AG09319 (cell line): Measurements from ENCODE around the gene TFAM.

Experiments used
- DNase-seq: peaks from one replicate; pipeline ENCODE4 v3.0.0-alpha.2; 2010; ENCODE audit warnings: low read depth; ENCODE audit errors: extremely low read depth
- TF ChIP-seq, protein P1 (sequence below): IDR thresholded peaks from 2 replicates; pipeline ENCODE4 v1.5.1; 2011; ENCODE audit warnings: low read depth, mild to moderate bottlenecking, inconsistent platforms, low read length, moderate library complexity

The TFAM gene

DNA sequence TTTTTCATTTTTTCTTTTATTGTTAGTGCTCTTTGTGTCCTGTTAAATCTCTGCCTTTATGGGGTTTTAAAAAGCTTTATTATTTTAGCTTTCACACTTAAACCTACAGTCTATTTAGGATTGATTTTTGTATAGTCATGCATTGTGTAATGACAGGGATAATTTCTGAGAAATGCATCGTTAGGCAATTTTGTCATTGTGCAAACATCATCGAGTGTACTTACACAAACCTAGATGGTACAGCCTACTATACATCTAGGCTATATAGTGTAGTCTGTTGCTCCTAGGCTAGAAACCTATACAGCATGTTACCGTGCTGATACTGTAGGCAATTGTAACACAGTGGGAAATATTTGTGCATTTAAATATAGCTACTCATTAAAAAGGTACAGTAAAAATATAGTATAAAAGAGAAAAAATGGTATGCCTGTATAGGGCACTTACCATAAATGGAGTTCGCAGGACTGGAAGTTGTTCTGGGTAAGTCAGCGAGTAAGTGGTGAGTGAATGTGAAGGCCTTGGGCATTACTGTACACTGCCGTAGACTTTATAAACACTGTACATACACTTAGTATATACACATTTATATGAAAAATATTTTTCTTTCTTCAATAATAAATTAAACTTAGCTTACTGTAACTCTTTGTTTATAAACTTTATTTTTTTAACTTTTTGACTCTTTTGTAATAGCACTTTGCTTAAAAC, 34.4 kb upstream of the TFAM start:
- TF ChIP-seq, protein P1, sequence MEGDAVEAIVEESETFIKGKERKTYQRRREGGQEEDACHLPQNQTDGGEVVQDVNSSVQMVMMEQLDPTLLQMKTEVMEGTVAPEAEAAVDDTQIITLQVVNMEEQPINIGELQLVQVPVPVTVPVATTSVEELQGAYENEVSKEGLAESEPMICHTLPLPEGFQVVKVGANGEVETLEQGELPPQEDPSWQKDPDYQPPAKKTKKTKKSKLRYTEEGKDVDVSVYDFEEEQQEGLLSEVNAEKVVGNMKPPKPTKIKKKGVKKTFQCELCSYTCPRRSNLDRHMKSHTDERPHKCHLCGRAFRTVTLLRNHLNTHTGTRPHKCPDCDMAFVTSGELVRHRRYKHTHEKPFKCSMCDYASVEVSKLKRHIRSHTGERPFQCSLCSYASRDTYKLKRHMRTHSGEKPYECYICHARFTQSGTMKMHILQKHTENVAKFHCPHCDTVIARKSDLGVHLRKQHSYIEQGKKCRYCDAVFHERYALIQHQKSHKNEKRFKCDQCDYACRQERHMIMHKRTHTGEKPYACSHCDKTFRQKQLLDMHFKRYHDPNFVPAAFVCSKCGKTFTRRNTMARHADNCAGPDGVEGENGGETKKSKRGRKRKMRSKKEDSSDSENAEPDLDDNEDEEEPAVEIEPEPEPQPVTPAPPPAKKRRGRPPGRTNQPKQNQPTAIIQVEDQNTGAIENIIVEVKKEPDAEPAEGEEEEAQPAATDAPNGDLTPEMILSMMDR = no peak
- no peak for DNase-seq

DNA sequence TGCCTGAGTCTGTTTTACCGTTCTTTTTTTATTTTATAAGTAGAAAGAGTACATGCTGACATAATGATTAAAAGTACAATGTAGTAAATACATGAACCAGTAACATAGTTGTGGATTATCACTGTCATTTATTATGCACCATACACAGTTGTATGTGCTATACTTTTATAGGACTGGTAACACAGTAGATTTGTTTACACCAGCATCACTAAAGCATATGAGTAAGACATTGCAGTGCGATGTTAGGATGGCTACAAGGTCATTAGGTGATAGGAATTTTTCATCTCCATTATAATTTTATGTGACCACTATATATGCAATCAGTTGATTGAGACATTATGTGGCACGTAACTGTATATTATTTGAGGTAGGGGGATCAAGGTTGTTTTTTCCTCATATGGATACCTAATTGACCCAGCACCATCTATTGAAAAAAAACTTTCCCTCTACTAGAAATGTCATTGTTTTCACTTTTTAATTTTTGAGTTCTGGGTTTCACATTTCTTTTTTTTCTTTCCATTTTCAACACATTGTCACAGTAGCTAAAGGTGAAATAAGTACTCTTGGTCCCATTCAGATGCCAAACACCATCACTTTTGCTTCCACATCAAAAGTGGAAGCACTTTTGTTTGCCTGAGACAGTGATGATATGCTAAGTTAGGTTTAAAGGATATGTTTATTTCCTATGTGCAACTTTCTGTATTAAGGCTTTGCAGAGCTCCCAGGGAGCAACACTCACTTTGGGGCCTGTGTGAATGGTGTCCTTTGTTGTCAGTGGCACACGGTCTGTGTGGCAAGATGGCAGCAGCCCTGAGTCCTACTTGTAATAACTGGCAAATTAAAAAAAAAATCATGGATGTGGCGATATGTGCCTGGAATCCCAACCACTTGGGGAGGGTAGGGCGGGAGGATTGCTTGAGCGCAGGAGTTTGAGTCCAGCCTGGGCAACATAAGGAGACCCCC, 33.3 kb upstream of the TFAM start:
- TF ChIP-seq, protein P1 = no peak

DNA sequence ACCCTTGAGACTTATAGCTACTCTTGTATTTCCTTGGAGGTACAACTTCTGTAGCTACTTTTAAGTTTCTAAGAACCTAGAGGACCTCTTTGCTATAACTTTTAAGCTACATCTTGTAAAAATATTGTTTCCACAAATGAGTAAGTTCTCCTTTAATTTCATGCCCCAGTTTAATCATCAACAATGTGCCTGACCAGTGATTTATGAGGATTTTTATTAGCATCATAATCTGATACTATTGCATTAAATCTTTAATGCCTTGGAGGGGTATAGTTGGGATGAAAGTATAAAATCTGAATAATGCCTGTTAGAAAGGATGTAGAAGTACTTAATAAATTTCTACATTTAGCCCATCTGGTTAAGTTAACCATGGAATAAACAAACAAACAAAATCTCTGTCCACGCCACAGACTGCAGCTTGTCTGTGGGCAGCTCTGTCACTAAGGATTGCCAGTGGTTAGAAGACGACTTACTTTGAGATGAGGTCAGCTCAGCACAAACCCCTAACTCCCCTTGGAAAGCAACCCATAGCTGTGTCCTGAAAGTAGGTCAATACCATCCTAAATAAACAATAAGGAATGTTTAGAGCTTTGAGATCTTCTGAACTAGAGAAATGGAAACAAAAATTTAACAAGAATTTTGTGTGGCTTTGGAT, 32.1 kb upstream of the TFAM start:
- no peak for DNase-seq
- TF ChIP-seq, protein P1 = no peak

More for the DNA sequence above, 33.3 kb upstream of the TFAM start:
- no peak for DNase-seq

DNA sequence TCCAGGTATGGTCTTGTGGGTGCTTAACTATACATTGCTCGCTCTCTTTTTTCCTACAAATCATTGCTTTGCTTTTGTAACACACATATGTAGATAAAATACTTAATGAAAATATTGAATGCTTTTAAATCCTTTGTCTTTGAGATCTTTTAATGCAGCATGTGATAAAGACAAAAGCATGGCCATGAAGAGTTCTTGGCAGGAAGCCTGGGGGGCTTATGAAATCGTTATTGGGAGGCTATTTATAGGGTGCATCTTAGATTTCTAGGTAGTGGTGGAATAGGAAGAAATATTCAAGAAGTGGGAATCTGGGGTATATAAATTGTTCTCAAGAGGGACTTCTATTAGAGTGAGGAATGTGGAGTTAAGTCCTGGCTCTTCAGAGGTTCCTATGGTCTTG, 28.5 kb upstream of the TFAM start:
- TF ChIP-seq, protein P1 = no peak
- DNase-seq = no peak

DNA sequence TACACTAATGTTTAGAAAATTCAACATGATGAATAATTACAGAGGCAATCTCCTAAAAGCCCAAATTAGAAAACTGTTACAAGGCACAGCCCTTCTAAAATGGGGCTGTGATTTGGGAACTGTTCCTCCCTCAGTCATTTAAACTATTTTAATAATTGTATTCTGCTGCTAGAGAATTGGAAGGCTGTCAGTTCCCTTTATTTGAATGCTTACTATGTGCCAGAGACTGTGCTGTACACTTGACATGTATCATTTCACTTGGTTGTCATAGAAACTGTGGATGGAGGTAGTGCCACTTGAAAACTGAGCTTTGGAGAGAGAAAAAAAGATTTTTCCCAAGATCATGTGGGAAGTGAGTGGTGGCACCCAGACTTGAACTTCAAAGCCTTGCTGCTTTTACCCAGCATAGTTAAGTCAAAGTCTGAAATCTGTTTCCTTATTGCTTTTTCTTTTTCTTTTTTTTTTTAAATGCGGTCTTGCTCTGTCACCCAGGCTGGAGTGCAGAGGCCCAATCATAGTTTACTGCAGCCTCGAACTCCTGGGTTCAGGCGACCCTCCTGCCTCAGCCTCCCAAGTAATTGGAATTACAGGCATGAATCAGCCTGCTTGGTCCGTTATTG, 26.8 kb upstream of the TFAM start:
- no peak for DNase-seq
- TF ChIP-seq, protein P1 = no peak

DNA sequence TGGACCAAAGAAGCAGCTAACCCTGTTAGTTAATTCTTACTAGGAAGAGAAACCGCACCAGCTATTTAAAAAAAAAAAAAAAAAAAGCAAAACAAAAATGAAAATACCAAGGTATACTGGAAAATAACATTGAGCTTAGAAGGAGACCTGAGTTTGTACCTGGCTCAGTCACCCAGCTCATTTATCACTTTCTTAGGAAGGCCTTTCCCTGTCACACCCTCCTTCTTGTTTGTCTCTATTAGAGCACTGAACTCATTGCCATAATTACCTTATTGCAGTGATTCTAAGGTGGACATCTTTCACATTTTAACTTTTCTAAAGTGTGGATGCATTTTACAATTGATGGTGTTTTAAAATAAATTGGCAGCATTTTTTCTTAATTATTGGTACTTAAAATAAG, 26.3 kb upstream of the TFAM start:
- DNase-seq = no peak
- TF ChIP-seq, protein P1 = no peak
